Measurements from ENCODE around the gene GALNTL6.

DNA sequence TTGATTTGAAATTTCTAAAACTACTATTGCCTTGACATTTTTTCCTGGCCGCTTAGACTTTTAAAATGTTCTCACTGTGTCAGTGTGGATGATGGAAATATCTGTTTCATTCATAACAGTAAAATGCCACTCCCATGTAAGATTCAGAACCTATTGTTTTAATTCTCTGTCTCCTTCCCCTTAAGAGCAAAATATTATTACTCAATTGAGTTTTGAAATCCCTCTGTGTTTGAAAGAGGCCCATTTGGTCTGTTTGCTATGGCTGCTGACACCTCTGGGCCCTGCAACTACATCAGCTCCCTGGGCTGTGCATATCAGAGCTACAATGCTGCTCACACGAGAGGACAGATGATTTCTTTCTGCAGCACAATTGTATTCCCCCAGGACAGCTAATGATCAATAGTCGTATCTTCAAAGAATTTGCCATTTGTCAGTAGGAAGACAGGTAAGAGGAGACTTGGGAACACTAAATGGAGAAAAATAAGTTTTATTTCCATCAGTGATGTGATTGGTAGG lies 967.4 kb downstream of the GALNTL6 start:
- no peak for TF ChIP-seq EZH2 (IDR thresholded peaks at IDR 0.05; ENCODE audit: insufficient read depth, poor library complexity, severe bottlenecking)
- TF ChIP-seq EZH2phosphoT487 (IDR thresholded peaks at IDR 0.05; ENCODE audit: insufficient read depth, low read depth): no peak
